ENCODE results near the gene DOCK10. TPM values are rescaled to one million over a fixed set of nuclear protein-coding genes. Genes with fewer than 3 reads are reported as not detected.

Gene DOCK10
- total and polyA plus RNA-seq, 2 experiments from 2014 or later: 1.1 to 3.2 TPM

GRCh38 chr2:224994242-224994823 lies 47.9 kb downstream of the DOCK10 start:
- Histone ChIP-seq H2AFZ (no peak overlapping the region), H3K27me3 (peaks cover 16% of the 10 kb centered on the region), H3K79me2 (no peaks in the 10 kb centered on the region), H3K27ac (no peak overlapping the region), H4K20me1 (ENCODE audit: insufficient read depth, poor library complexity, severe bottlenecking) (no peaks in the 10 kb centered on the region), H3K36me3 (replicated peaks; ENCODE audit: insufficient read depth, low read depth) (no peaks in the 10 kb centered on the region), H3K4me3 (no peak overlapping the region), H3K9me3 (ENCODE audit: low read depth) (no peaks in the 10 kb centered on the region), H3K4me1 (ENCODE audit: insufficient read depth) (no peaks in the 10 kb centered on the region), H3K4me2 (no peak overlapping the region), H3K9me2 (replicated peaks; ENCODE audit: insufficient read depth) (no peaks in the 10 kb centered on the region)
- TF ChIP-seq CTCF (IDR thresholded peaks at IDR 0.05; ENCODE audit: poor library complexity) (no peak), EZH2 (IDR thresholded peaks at IDR 0.05; ENCODE audit: borderline replicate concordance) (no peak), EZH2phosphoT487 (IDR thresholded peaks at IDR 0.05; ENCODE audit: low read depth, severe bottlenecking, unreplicated experiment) (no peak)
- WGBS (ENCODE audit: low lambda C conversion rate, missing lambda C conversion rate): 96% methylated on average over 1 of the region's 1 CpG
- no peak for DNase-seq (ENCODE audit: low spot score)

GRCh38 chr2:224990710-224991109 lies 51.6 kb downstream of the DOCK10 start:
- no peak overlapping the region for H3K4me3 ChIP-seq
- peaks cover 22% of the 10 kb centered on the region for H3K27me3 ChIP-seq
- H3K36me3 ChIP-seq (replicated peaks; ENCODE audit: insufficient read depth, low read depth): no peaks in the 10 kb centered on the region
- H4K20me1 ChIP-seq (ENCODE audit: insufficient read depth, poor library complexity, severe bottlenecking): no peaks in the 10 kb centered on the region
- DNase-seq (ENCODE audit: low spot score): no peak
- 88% methylated on average over 3 of the region's 3 CpGs for WGBS (ENCODE audit: low lambda C conversion rate, missing lambda C conversion rate)
- H3K4me1 ChIP-seq (ENCODE audit: insufficient read depth): no peaks in the 10 kb centered on the region
- TF ChIP-seq EZH2 (IDR thresholded peaks at IDR 0.05; ENCODE audit: borderline replicate concordance): no peak
- TF ChIP-seq CTCF (IDR thresholded peaks at IDR 0.05; ENCODE audit: poor library complexity): no peak
- TF ChIP-seq EZH2phosphoT487 (IDR thresholded peaks at IDR 0.05; ENCODE audit: low read depth, severe bottlenecking, unreplicated experiment): no peak
- no peak overlapping the region for H3K27ac ChIP-seq
- H3K9me2 ChIP-seq (replicated peaks; ENCODE audit: insufficient read depth): no peaks in the 10 kb centered on the region
- H3K79me2 ChIP-seq: no peaks in the 10 kb centered on the region
- H2AFZ ChIP-seq: no peak overlapping the region
- no peaks in the 10 kb centered on the region for H3K9me3 ChIP-seq (ENCODE audit: low read depth)
- H3K4me2 ChIP-seq: no peak overlapping the region

- no peak overlapping the region for H3K4me3 ChIP-seq
- WGBS (ENCODE audit: low lambda C conversion rate, missing lambda C conversion rate): 86% methylated on average over 4 of the region's 4 CpGs
- no peak overlapping the region for H3K4me2 ChIP-seq
- H3K27me3 ChIP-seq: peaks cover 22% of the 10 kb centered on the region
- no peaks in the 10 kb centered on the region for H3K79me2 ChIP-seq
- DNase-seq (ENCODE audit: low spot score): no peak
- H3K9me2 ChIP-seq (replicated peaks; ENCODE audit: insufficient read depth): no peaks in the 10 kb centered on the region
- H3K27ac ChIP-seq: no peak overlapping the region
- H4K20me1 ChIP-seq (ENCODE audit: insufficient read depth, poor library complexity, severe bottlenecking): no peaks in the 10 kb centered on the region
- no peak overlapping the region for H2AFZ ChIP-seq
- no peaks in the 10 kb centered on the region for H3K4me1 ChIP-seq (ENCODE audit: insufficient read depth)
- H3K9me3 ChIP-seq (ENCODE audit: low read depth): no peaks in the 10 kb centered on the region
- H3K36me3 ChIP-seq (replicated peaks; ENCODE audit: insufficient read depth, low read depth): no peaks in the 10 kb centered on the region
- TF ChIP-seq EZH2phosphoT487 (IDR thresholded peaks at IDR 0.05; ENCODE audit: low read depth, severe bottlenecking, unreplicated experiment) (no peak), CTCF (IDR thresholded peaks at IDR 0.05; ENCODE audit: poor library complexity) (no peak), EZH2 (IDR thresholded peaks at IDR 0.05; ENCODE audit: borderline replicate concordance) (no peak)
Measured at GRCh38 chr2:224987733-224988132, 54.5 kb downstream of the DOCK10 start.
